Measurements from ENCODE around the gene NEDD8.

GRCh38 chr14:24234095-24235005 lies 2.2 kb upstream of the NEDD8 start:
- TF ChIP-seq CTCF (IDR thresholded peaks at IDR 0.05; ENCODE audit: poor library complexity, severe bottlenecking) (no peak), POLR2AphosphoS5 (IDR thresholded peaks at IDR 0.05) (no peak), EZH2 (IDR thresholded peaks at IDR 0.05; ENCODE audit: borderline replicate concordance, insufficient read depth, low read length, poor library complexity, severe bottlenecking) (no peak), EP300 (conservative IDR thresholded peaks at IDR 0.05; ENCODE audit: poor library complexity, severe bottlenecking) (no peak), TAF1 (IDR thresholded peaks at IDR 0.05; ENCODE audit: low read depth) (no peak), REST (IDR thresholded peaks at IDR 0.05; ENCODE audit: borderline replicate concordance) (no peak)
